ENCODE results near the gene ACOT8. TPM values are rescaled to one million over a fixed set of nuclear protein-coding genes. Genes with fewer than 3 reads are reported as not detected.

ACOT8 gene
- polyA plus RNA-seq, 1 experiment: 27.0 TPM

GRCh38 chr20:45796337-45797065, 60.7 kb downstream of the ACOT8 start:
- Histone ChIP-seq H3K9me3 (ENCODE audit: control insufficient read depth, insufficient read depth, low read length) (no peaks in the 10 kb centered on the region), H3K4me3 (ENCODE audit: low read depth, low read length) (no peak overlapping the region), H3K27ac (ENCODE audit: low read depth, low read length) (no peak overlapping the region), H3K27me3 (ENCODE audit: control insufficient read depth, insufficient read depth, low read length) (no peaks in the 10 kb centered on the region)
- no peak for DNase-seq (ENCODE audit: low read depth, low spot score)
- TF ChIP-seq CTCF (IDR thresholded peaks at IDR 0.05; ENCODE audit: low read depth, low read length): no peak
- ChIA-PET POLR2A (no interaction called here), CTCF (no interaction called here)

DNA sequence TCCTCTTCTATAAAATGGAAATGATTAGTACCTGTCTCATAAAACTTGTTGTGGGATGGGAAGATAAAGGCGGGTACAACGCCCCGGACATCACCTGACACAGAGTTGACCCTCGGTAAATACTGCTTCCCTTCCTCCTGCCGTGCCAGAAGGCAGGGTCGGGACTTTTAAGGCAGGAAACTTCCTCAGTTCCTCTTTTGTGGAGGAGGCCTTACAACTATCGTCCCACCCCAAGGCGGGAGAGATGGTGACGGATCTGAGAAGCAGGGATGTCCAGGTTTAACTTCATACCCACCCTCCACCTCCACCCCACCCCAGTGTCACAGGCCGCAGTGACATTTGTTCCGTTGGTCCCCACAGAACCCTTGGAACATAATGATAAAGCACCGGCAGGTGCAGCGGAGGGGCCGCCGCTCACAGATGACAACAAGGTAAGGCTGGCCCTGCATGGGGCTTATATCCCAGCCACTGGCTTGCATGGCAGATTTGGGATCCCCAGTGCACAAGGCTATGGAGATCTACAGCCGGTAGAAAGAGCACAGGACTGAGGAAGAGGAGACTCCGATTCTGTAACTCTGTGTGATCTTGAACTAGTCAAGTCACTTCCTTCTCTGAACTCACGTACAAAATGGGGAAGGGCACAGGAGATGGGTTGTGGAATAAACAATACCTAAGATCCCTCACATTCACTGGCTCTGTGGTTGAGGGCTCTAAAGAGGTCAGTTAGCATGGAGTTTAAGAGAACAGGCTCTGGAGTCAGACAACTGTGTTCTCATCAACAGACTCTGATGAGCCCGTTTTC, 64.7 kb downstream of the ACOT8 start:
- no peak for DNase-seq (ENCODE audit: low read depth, low spot score)
- Histone ChIP-seq H3K4me3 (ENCODE audit: low read depth, low read length) (peak overlapping the region; percentile 91), H3K27me3 (ENCODE audit: control insufficient read depth, insufficient read depth, low read length) (no peaks in the 10 kb centered on the region), H3K9me3 (ENCODE audit: control insufficient read depth, insufficient read depth, low read length) (no peaks in the 10 kb centered on the region), H3K27ac (ENCODE audit: low read depth, low read length) (peak overlapping the region; percentile 31)
- POLR2A ChIA-PET: interaction anchor here (1.2 kb wide), 1 partner anchor 143 kb away, joined by 6 read pairs; no protein-coding TSS in a partner anchor
- TF ChIP-seq CTCF (IDR thresholded peaks at IDR 0.05; ENCODE audit: low read depth, low read length): no peak
- CTCF ChIA-PET: interaction anchor here (1.2 kb wide), 1 partner anchor 178 kb away, joined by 10 read pairs; no protein-coding TSS in a partner anchor

Other genes starting within 250 kb of the ACOT8 start
- not detected in 2 replicates for gene WFDC10A, start 227.7 kb downstream of the ACOT8 start, polyA plus RNA-seq (2011; rRNA removed)
- not detected in 2 replicates for gene WFDC9, start 226.1 kb downstream of the ACOT8 start, polyA plus RNA-seq (2011; rRNA removed)
- not detected in 2 replicates for gene WFDC11, start 187.2 kb downstream of the ACOT8 start, polyA plus RNA-seq (2011; rRNA removed)
- not detected in 2 replicates for gene WFDC13, start 155.4 kb downstream of the ACOT8 start, polyA plus RNA-seq (2011; rRNA removed)
- gene WFDC10B, start 152.4 kb downstream of the ACOT8 start, polyA plus RNA-seq (2011; rRNA removed): 0.29 TPM in 1 of 2 replicates, not detected in the other
- not detected in 2 replicates for gene SPINT4, start 135.0 kb downstream of the ACOT8 start, polyA plus RNA-seq (2011; rRNA removed)
- 0.30 TPM in 1 of 2 replicates, not detected in the other for gene WFDC3, start 65.5 kb downstream of the ACOT8 start, polyA plus RNA-seq (2011; rRNA removed)
- gene DNTTIP1, start 65.4 kb downstream of the ACOT8 start, polyA plus RNA-seq (2011; rRNA removed): 43.9 and 45.3 TPM in 2 replicates
- 25.3 and 27.8 TPM in 2 replicates for gene UBE2C, start 44.7 kb downstream of the ACOT8 start, polyA plus RNA-seq (2011; rRNA removed)
- gene TNNC2, start 30.1 kb downstream of the ACOT8 start, polyA plus RNA-seq (2011; rRNA removed): 0.38 and 0.45 TPM in 2 replicates
- 9.2 and 11.5 TPM in 2 replicates for gene SNX21, start 23.6 kb downstream of the ACOT8 start, polyA plus RNA-seq (2011; rRNA removed)
- 4.5 and 4.6 TPM in 2 replicates for gene ZSWIM3, start 222 bp upstream of the ACOT8 start, polyA plus RNA-seq (2011; rRNA removed)
- gene ZSWIM1, start 23.8 kb upstream of the ACOT8 start, polyA plus RNA-seq (2011; rRNA removed): 5.3 and 6.5 TPM in 2 replicates
- gene SPATA25, start 30.2 kb upstream of the ACOT8 start, polyA plus RNA-seq (2011; rRNA removed): 0.43 and 0.50 TPM in 2 replicates
- gene NEURL2, start 33.8 kb upstream of the ACOT8 start, polyA plus RNA-seq (2011; rRNA removed): 1.1 and 1.9 TPM in 2 replicates
- 234 and 267 TPM in 2 replicates for gene CTSA, start 33.9 kb upstream of the ACOT8 start, polyA plus RNA-seq (2011; rRNA removed)
- 105 and 154 TPM in 2 replicates for gene PLTP, start 54.8 kb upstream of the ACOT8 start, polyA plus RNA-seq (2011; rRNA removed)
- gene PCIF1, start 77.3 kb upstream of the ACOT8 start, polyA plus RNA-seq (2011; rRNA removed): 11.5 and 14.6 TPM in 2 replicates
- gene ZNF335, start 114.8 kb upstream of the ACOT8 start, polyA plus RNA-seq (2011; rRNA removed): 5.5 and 7.6 TPM in 2 replicates
- not detected in 2 replicates for gene MMP9, start 151.5 kb upstream of the ACOT8 start, polyA plus RNA-seq (2011; rRNA removed)
- 0.55 and 1.7 TPM in 2 replicates for gene SLC12A5, start 171.8 kb upstream of the ACOT8 start, polyA plus RNA-seq (2011; rRNA removed)
- gene NCOA5, start 232.6 kb upstream of the ACOT8 start, polyA plus RNA-seq (2011; rRNA removed): 21.5 and 27.0 TPM in 2 replicates

All from AG04450 (cell line).